Measurements from ENCODE around the gene ALKBH5.

DNA sequence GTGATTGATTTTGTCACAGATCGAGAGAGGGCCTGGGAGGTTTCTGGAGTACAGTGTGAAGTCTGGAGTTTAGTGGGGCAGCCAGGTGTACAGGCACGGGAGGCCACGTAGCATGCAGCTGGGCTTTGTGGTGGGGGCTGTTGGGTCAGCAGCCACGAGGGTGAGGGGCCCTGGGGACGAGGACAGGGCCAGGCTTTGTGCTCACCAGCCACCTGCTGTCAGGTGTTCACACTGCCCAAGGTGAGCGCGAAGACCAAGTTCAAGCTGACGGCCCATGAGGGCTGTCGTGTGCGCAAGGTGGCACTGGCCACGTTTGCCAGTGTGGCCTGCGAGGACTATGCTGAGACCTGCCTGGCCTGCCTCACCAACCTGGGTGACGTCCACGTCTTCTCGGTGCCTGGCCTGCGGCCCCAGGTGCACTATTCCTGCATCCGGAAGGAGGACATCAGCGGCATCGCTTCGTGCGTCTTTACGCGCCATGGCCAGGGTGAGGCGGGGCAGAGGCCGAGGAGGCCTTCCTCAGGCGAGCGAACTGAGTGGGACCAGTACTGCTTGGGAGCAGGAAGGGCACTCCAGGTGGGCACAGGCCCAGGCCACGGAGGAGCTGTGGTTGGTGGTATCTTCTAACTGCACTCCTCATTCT, 57.7 kb downstream of the ALKBH5 start:
- TF ChIP-seq, protein P1, sequence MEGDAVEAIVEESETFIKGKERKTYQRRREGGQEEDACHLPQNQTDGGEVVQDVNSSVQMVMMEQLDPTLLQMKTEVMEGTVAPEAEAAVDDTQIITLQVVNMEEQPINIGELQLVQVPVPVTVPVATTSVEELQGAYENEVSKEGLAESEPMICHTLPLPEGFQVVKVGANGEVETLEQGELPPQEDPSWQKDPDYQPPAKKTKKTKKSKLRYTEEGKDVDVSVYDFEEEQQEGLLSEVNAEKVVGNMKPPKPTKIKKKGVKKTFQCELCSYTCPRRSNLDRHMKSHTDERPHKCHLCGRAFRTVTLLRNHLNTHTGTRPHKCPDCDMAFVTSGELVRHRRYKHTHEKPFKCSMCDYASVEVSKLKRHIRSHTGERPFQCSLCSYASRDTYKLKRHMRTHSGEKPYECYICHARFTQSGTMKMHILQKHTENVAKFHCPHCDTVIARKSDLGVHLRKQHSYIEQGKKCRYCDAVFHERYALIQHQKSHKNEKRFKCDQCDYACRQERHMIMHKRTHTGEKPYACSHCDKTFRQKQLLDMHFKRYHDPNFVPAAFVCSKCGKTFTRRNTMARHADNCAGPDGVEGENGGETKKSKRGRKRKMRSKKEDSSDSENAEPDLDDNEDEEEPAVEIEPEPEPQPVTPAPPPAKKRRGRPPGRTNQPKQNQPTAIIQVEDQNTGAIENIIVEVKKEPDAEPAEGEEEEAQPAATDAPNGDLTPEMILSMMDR (IDR thresholded peaks at IDR 0.05; ENCODE audit: insufficient read depth, low read depth, low read length) = no peak
- TF ChIP-seq EZH2 (IDR thresholded peaks at IDR 0.05; ENCODE audit: insufficient read depth, low read length) = no peak
